ENCODE measurements around the gene EXD3. TPM values are rescaled to one million over a fixed set of nuclear protein-coding genes. Genes with fewer than 3 reads are reported as not detected.

The EXD3 gene
- total and polyA plus RNA-seq, 2 donors (not counting 1 experiment from before 2014, with no cell fraction given), result 2.6 to 13.0 TPM

GRCh38 chr9:137428311-137428630, 5.3 kb upstream of the EXD3 start:
- Histone ChIP-seq H3K4me3 (replicated peaks in 1 of 4; ENCODE audit: control extremely low read depth in 1 of 4, insufficient read depth in 1 of 4, low read depth in 3 of 4, low read length in 4 of 4) (no peak overlapping the region), H3K27me3 (ENCODE audit: control insufficient read depth, insufficient read depth, low read length) (no peaks in the 10 kb centered on the region), H3K9me3 (ENCODE audit: control insufficient read depth, insufficient read depth, low read depth, low read length) (no peaks in the 10 kb centered on the region), H2AFZ (ENCODE audit: low read length) (no peak overlapping the region), H3K9ac (ENCODE audit: insufficient read depth, low read length) (no peak overlapping the region), H4K20me1 (ENCODE audit: control insufficient read depth, extremely low read depth, insufficient read depth, low read length) (no peaks in the 10 kb centered on the region), H3K36me3 (ENCODE audit: control insufficient read depth, insufficient read depth, low read length) (no peaks in the 10 kb centered on the region), H3K4me2 (ENCODE audit: extremely low read depth, insufficient read depth, low read length) (no peak overlapping the region), H3K4me1 (ENCODE audit: control insufficient read depth, extremely low read depth, insufficient read depth, low read length) (peaks cover 8% of the 10 kb centered on the region), H3K79me2 (ENCODE audit: control insufficient read depth, insufficient read depth, low read length) (no peaks in the 10 kb centered on the region), H3K27ac (ENCODE audit: insufficient read depth, low read length) (no peak overlapping the region)
- no peak for DNase-seq (ENCODE audit: low read depth in 2 of 2)
- no peak for TF ChIP-seq EZH2 (IDR thresholded peaks at IDR 0.05; ENCODE audit: low read length, missing control alignments)
- TF ChIP-seq, protein P1, sequence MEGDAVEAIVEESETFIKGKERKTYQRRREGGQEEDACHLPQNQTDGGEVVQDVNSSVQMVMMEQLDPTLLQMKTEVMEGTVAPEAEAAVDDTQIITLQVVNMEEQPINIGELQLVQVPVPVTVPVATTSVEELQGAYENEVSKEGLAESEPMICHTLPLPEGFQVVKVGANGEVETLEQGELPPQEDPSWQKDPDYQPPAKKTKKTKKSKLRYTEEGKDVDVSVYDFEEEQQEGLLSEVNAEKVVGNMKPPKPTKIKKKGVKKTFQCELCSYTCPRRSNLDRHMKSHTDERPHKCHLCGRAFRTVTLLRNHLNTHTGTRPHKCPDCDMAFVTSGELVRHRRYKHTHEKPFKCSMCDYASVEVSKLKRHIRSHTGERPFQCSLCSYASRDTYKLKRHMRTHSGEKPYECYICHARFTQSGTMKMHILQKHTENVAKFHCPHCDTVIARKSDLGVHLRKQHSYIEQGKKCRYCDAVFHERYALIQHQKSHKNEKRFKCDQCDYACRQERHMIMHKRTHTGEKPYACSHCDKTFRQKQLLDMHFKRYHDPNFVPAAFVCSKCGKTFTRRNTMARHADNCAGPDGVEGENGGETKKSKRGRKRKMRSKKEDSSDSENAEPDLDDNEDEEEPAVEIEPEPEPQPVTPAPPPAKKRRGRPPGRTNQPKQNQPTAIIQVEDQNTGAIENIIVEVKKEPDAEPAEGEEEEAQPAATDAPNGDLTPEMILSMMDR (conservative IDR thresholded peaks at IDR 0.05 in 1 of 2, IDR thresholded peaks at IDR 0.05 in 1 of 2; ENCODE audit: low read depth in 1 of 2, low read length in 2 of 2), result no peak

DNA sequence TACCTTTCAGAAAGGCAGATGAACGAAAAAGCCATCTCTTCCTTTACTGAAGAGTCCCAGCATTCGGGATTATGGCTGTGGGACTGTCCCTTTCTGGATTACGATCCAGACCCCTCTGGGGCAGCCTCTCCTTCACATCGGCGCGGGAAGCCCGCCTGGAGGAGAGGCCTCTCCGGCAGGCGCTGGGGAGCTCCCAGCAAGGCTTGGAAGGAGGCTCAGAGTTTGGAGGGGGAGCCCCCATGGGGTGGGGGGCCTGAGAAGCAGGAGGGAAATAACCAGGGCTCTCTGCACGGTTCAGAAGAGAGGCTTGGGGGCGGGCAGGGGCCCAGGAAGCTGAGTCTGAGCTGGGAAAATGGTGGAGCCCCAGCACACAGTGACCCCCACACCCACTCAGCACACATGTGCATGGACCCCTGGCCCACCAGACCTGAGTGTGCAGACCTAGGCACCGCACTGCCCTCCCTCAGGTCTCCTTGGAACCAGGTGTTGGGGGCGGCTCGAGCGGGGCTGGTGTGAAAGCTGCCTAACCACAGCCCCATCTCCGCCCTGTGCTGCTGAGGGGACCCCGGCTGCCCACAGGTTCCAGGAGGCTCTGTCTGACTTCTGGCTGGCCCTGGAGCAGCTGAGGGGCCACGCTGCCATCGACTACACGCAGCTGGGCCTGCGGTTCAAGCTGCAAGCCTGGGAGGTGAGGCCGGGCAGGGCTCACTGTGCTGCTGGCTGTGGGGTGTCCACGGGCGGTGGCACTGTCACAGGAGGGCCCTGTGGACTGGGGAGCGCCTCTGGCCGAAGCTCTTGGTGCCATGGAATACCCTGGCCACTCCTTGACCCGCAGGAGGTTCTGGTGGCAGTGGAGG, 4.7 kb upstream of the EXD3 start:
- H3K27me3 ChIP-seq (ENCODE audit: control insufficient read depth, insufficient read depth, low read length), result no peaks in the 10 kb centered on the region
- H3K36me3 ChIP-seq (ENCODE audit: control insufficient read depth, insufficient read depth, low read length), result no peaks in the 10 kb centered on the region
- no peak for TF ChIP-seq EZH2 (IDR thresholded peaks at IDR 0.05; ENCODE audit: low read length, missing control alignments)
- TF ChIP-seq, protein P1 (conservative IDR thresholded peaks at IDR 0.05 in 1 of 2, IDR thresholded peaks at IDR 0.05 in 1 of 2; ENCODE audit: low read depth in 1 of 2, low read length in 2 of 2), result no peak
- H3K9ac ChIP-seq (ENCODE audit: insufficient read depth, low read length), result no peak overlapping the region
- H3K4me3 ChIP-seq (replicated peaks in 1 of 4; ENCODE audit: control extremely low read depth in 1 of 4, insufficient read depth in 1 of 4, low read depth in 3 of 4, low read length in 4 of 4), result no peak overlapping the region
- no peak for DNase-seq (ENCODE audit: low read depth in 2 of 2)
- no peak overlapping the region for H3K4me2 ChIP-seq (ENCODE audit: extremely low read depth, insufficient read depth, low read length)
- H3K9me3 ChIP-seq (ENCODE audit: control insufficient read depth, insufficient read depth, low read depth, low read length), result no peaks in the 10 kb centered on the region
- no peak overlapping the region for H3K27ac ChIP-seq (ENCODE audit: insufficient read depth, low read length)
- no peaks in the 10 kb centered on the region for H3K79me2 ChIP-seq (ENCODE audit: control insufficient read depth, insufficient read depth, low read length)
- no peaks in the 10 kb centered on the region for H4K20me1 ChIP-seq (ENCODE audit: control insufficient read depth, extremely low read depth, insufficient read depth, low read length)
- no peak overlapping the region for H2AFZ ChIP-seq (ENCODE audit: low read length)
- H3K4me1 ChIP-seq (ENCODE audit: control insufficient read depth, extremely low read depth, insufficient read depth, low read length), result peaks cover 8% of the 10 kb centered on the region

DNA sequence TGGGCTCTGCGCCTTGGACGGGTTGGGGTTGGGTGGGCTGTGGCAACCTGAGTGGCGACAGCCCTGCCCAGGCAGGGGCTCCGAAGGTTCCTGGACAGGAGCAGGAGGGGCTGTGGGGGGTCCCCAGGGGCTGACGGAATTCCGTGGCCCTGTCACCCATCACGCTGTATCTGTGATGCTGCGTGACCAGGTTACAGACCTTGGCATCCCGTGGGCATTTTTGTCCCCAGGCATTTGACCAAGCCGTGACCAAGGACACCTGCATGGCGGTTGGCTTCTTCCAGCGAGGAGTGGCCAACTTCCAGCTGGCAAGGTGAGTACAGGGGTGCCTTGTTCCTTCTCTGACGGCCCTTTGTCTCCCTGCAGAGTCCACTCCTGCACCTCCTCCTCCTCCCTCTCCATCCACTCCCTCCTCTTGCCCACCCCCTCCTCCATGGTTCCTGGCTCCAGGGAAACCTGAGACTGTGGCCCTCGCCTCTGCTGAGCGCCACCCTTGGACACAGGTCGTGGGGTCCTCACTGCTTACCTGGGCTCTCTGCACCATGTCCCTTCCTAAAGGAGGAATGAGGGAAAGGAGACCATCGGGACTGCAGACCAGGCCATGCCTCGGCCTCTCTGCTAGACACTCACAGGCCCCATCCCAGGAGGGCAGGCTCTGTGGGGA, 3.2 kb upstream of the EXD3 start:
- Histone ChIP-seq H3K79me2 (ENCODE audit: control insufficient read depth, insufficient read depth, low read length) (peaks cover 2% of the 10 kb centered on the region), H3K27me3 (ENCODE audit: control insufficient read depth, insufficient read depth, low read length) (no peaks in the 10 kb centered on the region), H3K4me1 (ENCODE audit: control insufficient read depth, extremely low read depth, insufficient read depth, low read length) (peaks cover 8% of the 10 kb centered on the region), H3K4me3 (replicated peaks in 1 of 4; ENCODE audit: control extremely low read depth in 1 of 4, insufficient read depth in 1 of 4, low read depth in 3 of 4, low read length in 4 of 4) (no peak overlapping the region), H4K20me1 (ENCODE audit: control insufficient read depth, extremely low read depth, insufficient read depth, low read length) (no peaks in the 10 kb centered on the region), H2AFZ (ENCODE audit: low read length) (no peak overlapping the region), H3K36me3 (ENCODE audit: control insufficient read depth, insufficient read depth, low read length) (no peaks in the 10 kb centered on the region), H3K4me2 (ENCODE audit: extremely low read depth, insufficient read depth, low read length) (no peak overlapping the region), H3K27ac (ENCODE audit: insufficient read depth, low read length) (no peak overlapping the region), H3K9ac (ENCODE audit: insufficient read depth, low read length) (no peak overlapping the region), H3K9me3 (ENCODE audit: control insufficient read depth, insufficient read depth, low read depth, low read length) (no peaks in the 10 kb centered on the region)
- no peak for DNase-seq (ENCODE audit: low read depth in 2 of 2)
- TF ChIP-seq, protein P1 (conservative IDR thresholded peaks at IDR 0.05 in 1 of 2, IDR thresholded peaks at IDR 0.05 in 1 of 2; ENCODE audit: low read depth in 1 of 2, low read length in 2 of 2), result no peak
- TF ChIP-seq EZH2 (IDR thresholded peaks at IDR 0.05; ENCODE audit: low read length, missing control alignments), result no peak
